ENCODE measurements around the gene GLOD5. TPM values are rescaled to one million over a fixed set of nuclear protein-coding genes. Genes with fewer than 3 reads are reported as not detected.

Gene GLOD5
- total and polyA plus RNA-seq, 2 of the 4 experiments (the other 2 are of a cell fraction), result not detected

- no peak overlapping the region for H3K4me3 ChIP-seq (ENCODE audit: insufficient read depth, low read depth, low read length)
- CTCF ChIA-PET, result no interaction called here
- DNase-seq (no peak), ATAC-seq (ENCODE audit: low read depth) (no peak)
- no peak overlapping the region for H3K27ac ChIP-seq (ENCODE audit: insufficient read depth, low read length)
- H3K9me1 ChIP-seq (ENCODE audit: insufficient read depth, low read length), result peaks cover 7% of the 10 kb centered on the region; the same call in 1 of the 2 replicates
- no peak overlapping the region for H4K5ac ChIP-seq (ENCODE audit: low read depth, low read length)
- dilution Hi-C loops (cut with HindIII; ENCODE audit: low sequenced_read_pairs, unreplicated experiment) (no loop called here), in situ Hi-C loops (cut with MboI; ENCODE audit: low sequenced_read_pairs) (no loop called here), intact Hi-C loops (cut with micrococcal nuclease) (no loop called here)
- no peak overlapping the region for H2BK15ac ChIP-seq (ENCODE audit: low read depth, low read length)
- H3K9ac ChIP-seq (ENCODE audit: low read depth, low read length), result no peak overlapping the region
- no peak for TF ChIP-seq FOS (IDR thresholded peaks at IDR 0.05; ENCODE audit: low read depth, low read length)
- no peak for TF ChIP-seq CEBPB (IDR thresholded peaks at IDR 0.05; ENCODE audit: low read depth, low read length)
- TF ChIP-seq RAD21 (IDR thresholded peaks at IDR 0.05; ENCODE audit: low read length), result no peak
- no peaks in the 10 kb centered on the region for H4K20me1 ChIP-seq (ENCODE audit: insufficient read depth, low read length)
- no peak overlapping the region for H2BK20ac ChIP-seq (ENCODE audit: low read depth, low read length)
- POLR2A ChIA-PET (ENCODE audit: unreplicated experiment), result no interaction called here
- no TSS peak for BruUV-seq (replicated peaks)
- H2AFZ ChIP-seq (replicated peaks; ENCODE audit: low read length, poor library complexity), result peak overlapping the region; percentile 80
- H2AK9ac ChIP-seq (replicated peaks; ENCODE audit: low read depth, low read length, poor library complexity), result peak overlapping the region; percentile 71
- H3K4me1 ChIP-seq (ENCODE audit: control insufficient read depth, insufficient read depth, low read length), result no peaks in the 10 kb centered on the region; the same call in none of the 2 replicates
- no peak overlapping the region for H3K23ac ChIP-seq (ENCODE audit: low read depth, low read length)
- peaks cover 4% of the 10 kb centered on the region; the same call in 1 of the 2 replicates for H3K27me3 ChIP-seq (ENCODE audit: control insufficient read depth, insufficient read depth, low read length)
- no peak overlapping the region for H2BK5ac ChIP-seq (ENCODE audit: low read depth, low read length, poor library complexity, severe bottlenecking)
- no peak overlapping the region for H3K14ac ChIP-seq (replicated peaks; ENCODE audit: low read depth, low read length)
- no peak overlapping the region; a peak in 1 of 4 replicates for H4K8ac ChIP-seq (ENCODE audit: low read depth in 2 of 2, low read length in 2 of 2)
- H3K4me2 ChIP-seq (ENCODE audit: low read depth, low read length), result no peak overlapping the region
- H3K36me3 ChIP-seq (ENCODE audit: control insufficient read depth, insufficient read depth, low read length), result no peaks in the 10 kb centered on the region
- H3K79me1 ChIP-seq (ENCODE audit: low read depth in 1 of 2, low read length in 2 of 2), result no peaks in the 10 kb centered on the region
- H3K18ac ChIP-seq (ENCODE audit: low read depth, low read length), result no peak overlapping the region
- 90% methylated on average over 4 of the region's 12 CpGs; no CpG with 5 or more reads in 1 of the 2 experiments for WGBS, 2 experiments (ENCODE audit: extremely low coverage in 2 of 2, insufficient read length in 1 of 2)
- no peak overlapping the region for H4K91ac ChIP-seq (ENCODE audit: insufficient read depth, low read depth, low read length)
- H2AK5ac ChIP-seq (ENCODE audit: low read depth, low read length), result no peak overlapping the region; the same call in 1 of the 2 replicates
- H3K9me3 ChIP-seq (ENCODE audit: control insufficient read depth, insufficient read depth, low read length), result no peaks in the 10 kb centered on the region
- peak overlapping the region; percentile 33; the same call in 1 of the 2 replicates for H3K4ac ChIP-seq (ENCODE audit: low read depth, low read length)
- no peak overlapping the region for H3K56ac ChIP-seq (ENCODE audit: extremely low read depth, insufficient read depth, low read length)
- H2BK120ac ChIP-seq (ENCODE audit: low read depth, low read length), result no peak overlapping the region
Measured at GRCh38 chrX:48794340-48794910, 32.9 kb downstream of the GLOD5 start.
